Stomach (tissue), 9 donors: ENCODE data around the gene AKAP13. TPM values are rescaled to one million over a fixed set of nuclear protein-coding genes. Genes with fewer than 3 reads are reported as not detected.

Source experiments
- DNase-seq, 2 donors: peaks; one replicate each; pipeline versions ENCODE4 v3.0.0 to v3.0.0-alpha.2; 2013 to 2019
- H3K27ac ChIP-seq, 5 donors: fragments of 200-600 bp in 4 of 5; sonication (generic) in 4 of 5; one replicate each; pipeline ENCODE4 v1.5.1; 2013 to 2019; ENCODE audit warnings: mild to moderate bottlenecking in 1 of 5, moderate library complexity in 1 of 5
- H3K27me3 ChIP-seq, 3 donors: fragments of 200-600 bp; sonication (generic); one replicate each; pipeline ENCODE4 v1.5.1; 2017 to 2019; ENCODE audit warnings: mixed run types in 1 of 3
- H3K36me3 ChIP-seq, 4 donors: fragments of 200-600 bp; sonication (generic); 1 replicate in 3 of 4; 2 replicates in 1 of 4; pipeline ENCODE4 v1.5.1; 2016 to 2019
- H3K4me1 ChIP-seq, 4 donors: fragments of 200-600 bp; sonication (generic); one replicate each; pipeline ENCODE4 v1.5.1; 2016 to 2019
- H3K4me3 ChIP-seq, 4 donors: fragments of 200-600 bp; sonication (generic) in 3 of 4; one replicate each; pipeline ENCODE4 v1.5.1; 2016 to 2019; ENCODE audit warnings: mild to moderate bottlenecking in 1 of 4
- H3K9me3 ChIP-seq, 4 donors: fragments of 200-600 bp; sonication (generic); one replicate each; pipeline ENCODE4 v1.5.1; 2016 to 2019
- EP300 ChIP-seq: sonication (generic); formaldehyde crosslinking; IDR thresholded peaks from one replicate; pipeline ENCODE4 v1.6.1; 2017; ENCODE audit warnings: antibody characterized with exemption
- POLR2A ChIP-seq, 4 donors: fragments of 450-650 bp; IDR thresholded peaks; one replicate each; pipeline ENCODE4 v1.6.1; 2016; ENCODE audit warnings: antibody characterized with exemption in 4 of 4, control low read depth in 2 of 4, mild to moderate bottlenecking in 1 of 4, moderate library complexity in 1 of 4
- POLR2AphosphoS5 ChIP-seq, 3 donors: sonication (generic); formaldehyde crosslinking; IDR thresholded peaks; one replicate each; pipeline ENCODE4 v1.6.1; 2016; ENCODE audit warnings: antibody characterized with exemption in 3 of 3
- whole genome bisulfite sequencing, 5 donors: extraction: QIAGEN DNeasy Blood & Tissue Kit in 3 of 5; methylation state at CpG; one replicate each; pipeline versions ENCODE4 v1.1.5 to v1.1.7; 2013 to 2018; 5-methylcytosine and 5-hydroxymethylcytosine counted together
- intact Hi-C: fragments of 100-400 bp; cut with DNase I; formaldehyde crosslinking; loops from one replicate; pipeline ENCODE4 v1.15.1; 2023; ENCODE audit warnings: low total_unique reads
- polyA plus RNA-seq, 3 donors: library from polyadenylated mRNA; stranded (reverse); fragments of 200-250 nt; gene quantifications; one replicate each; pipeline ENCODE4 v1.2.3, GENCODE V29; 2013
- total RNA-seq, 5 donors: library from RNA; depleted of rRNA; stranded (reverse); fragments of >200 nt; gene quantifications; one replicate each; pipeline versions ENCODE4 v1.1.0 to v1.2.3, GENCODE V29; 2014 to 2016
- TF ChIP-seq, protein P1 (sequence below), 7 experiments: fragments of 450-650 bp in 4 of 7; fragments of 200-600 bp in 3 of 7; sonication (generic) in 3 of 7; IDR thresholded peaks; one replicate each; pipeline ENCODE4 v1.5.1; 2016 to 2019; ENCODE audit warnings: antibody characterized with exemption in 7 of 7, control low read depth in 2 of 7, mild to moderate bottlenecking in 1 of 7
- donor health status: healthy with polysubstance abuse.
- donor health status: Bipolar disorder and iron deficiency.
- donor health status: healthy.

AKAP13 gene
- total and polyA plus RNA-seq, 8 donors, result 33.1 to 395 (median 138) TPM

DNA sequence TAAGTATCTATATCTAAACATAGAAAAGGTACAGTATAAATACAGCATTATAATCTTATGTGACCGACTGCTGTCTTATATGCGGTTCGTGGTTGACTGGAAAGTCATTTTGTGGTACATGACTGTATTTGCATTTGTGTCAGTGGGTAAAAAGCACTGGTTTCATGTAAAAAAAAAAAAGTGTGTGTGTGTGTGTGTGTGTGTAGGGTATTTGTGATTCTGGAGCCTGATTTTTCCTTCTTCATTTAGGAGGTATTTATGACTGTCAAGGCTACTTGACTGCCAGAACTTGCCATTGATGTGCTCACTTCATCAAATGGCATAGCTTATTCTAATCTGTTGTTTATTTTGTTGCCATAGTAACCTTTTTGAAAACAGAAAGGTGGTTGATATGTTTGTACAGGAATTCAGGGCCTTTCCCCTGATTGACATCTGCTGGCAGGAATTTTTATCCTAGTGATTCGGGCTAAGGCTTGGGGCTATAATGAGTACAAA lies 63.2 kb downstream of the AKAP13 start:
- H3K9me3 ChIP-seq, result no peaks in the 10 kb centered on the region
- peaks cover 0 to 27% (median 21%) of the 10 kb centered on the region in 4 donors for H3K4me1 ChIP-seq
- no peaks in the 10 kb centered on the region for H3K27me3 ChIP-seq
- H3K36me3 ChIP-seq, result no peaks in the 10 kb centered on the region
- 24 to 60% (median 32%) methylated on average over 4 of the region's 4 CpGs for WGBS, 5 donors
- TF ChIP-seq EP300 (no peak), POLR2A (IDR thresholded peaks at IDR 0.05) (no peak), POLR2AphosphoS5 (IDR thresholded peaks at IDR 0.05) (no peak)
- TF ChIP-seq, protein P1, sequence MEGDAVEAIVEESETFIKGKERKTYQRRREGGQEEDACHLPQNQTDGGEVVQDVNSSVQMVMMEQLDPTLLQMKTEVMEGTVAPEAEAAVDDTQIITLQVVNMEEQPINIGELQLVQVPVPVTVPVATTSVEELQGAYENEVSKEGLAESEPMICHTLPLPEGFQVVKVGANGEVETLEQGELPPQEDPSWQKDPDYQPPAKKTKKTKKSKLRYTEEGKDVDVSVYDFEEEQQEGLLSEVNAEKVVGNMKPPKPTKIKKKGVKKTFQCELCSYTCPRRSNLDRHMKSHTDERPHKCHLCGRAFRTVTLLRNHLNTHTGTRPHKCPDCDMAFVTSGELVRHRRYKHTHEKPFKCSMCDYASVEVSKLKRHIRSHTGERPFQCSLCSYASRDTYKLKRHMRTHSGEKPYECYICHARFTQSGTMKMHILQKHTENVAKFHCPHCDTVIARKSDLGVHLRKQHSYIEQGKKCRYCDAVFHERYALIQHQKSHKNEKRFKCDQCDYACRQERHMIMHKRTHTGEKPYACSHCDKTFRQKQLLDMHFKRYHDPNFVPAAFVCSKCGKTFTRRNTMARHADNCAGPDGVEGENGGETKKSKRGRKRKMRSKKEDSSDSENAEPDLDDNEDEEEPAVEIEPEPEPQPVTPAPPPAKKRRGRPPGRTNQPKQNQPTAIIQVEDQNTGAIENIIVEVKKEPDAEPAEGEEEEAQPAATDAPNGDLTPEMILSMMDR (IDR thresholded peaks at IDR 0.05), result no peak
- H3K27ac ChIP-seq, result peak overlapping the region in 1 of 5 donors; percentile 50
- peak in 1 of 2 donors; percentile 83 for DNase-seq
- intact Hi-C loops, result no loop called here
- no peak overlapping the region for H3K4me3 ChIP-seq

DNA sequence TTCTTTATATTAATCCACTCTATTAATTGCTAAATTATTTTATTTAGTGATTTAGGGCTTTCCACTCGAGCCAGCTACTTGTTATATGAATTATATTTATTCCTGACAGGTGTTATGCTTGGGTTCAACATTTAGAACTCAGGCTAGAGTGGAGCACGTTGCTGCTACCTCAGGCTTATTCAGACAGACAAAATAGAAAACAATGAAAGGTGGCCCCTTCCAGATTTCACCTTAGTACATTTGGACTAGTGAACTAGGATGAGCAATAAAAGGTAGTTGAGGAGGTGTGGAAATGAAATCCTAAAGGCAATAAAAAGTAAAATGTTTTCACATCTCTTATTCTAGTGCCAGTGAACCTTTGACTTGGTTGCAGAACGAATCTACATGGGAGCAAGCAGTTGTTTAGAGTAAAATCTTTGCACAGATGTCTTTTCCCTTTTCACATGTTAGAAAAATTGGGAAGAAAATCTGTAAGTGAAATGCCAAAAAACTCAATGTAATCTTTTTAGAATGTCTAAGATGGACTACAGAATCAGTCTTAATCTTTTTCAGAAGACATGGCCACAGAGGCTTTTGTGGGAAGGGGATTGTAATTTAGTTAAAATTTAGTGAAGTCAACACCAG lies 63.8 kb downstream of the AKAP13 start:
- Histone ChIP-seq H3K9me3 (peaks cover 0 to 2% (median 0%) of the 10 kb centered on the region in 4 donors), H3K27me3 (no peaks in the 10 kb centered on the region), H3K36me3 (no peaks in the 10 kb centered on the region), H3K4me3 (no peak overlapping the region), H3K27ac (no peak overlapping the region), H3K4me1 (peaks cover 0 to 27% (median 21%) of the 10 kb centered on the region in 4 donors)
- no peak for DNase-seq
- TF ChIP-seq, protein P1 (IDR thresholded peaks at IDR 0.05), result no peak
- TF ChIP-seq POLR2AphosphoS5 (IDR thresholded peaks at IDR 0.05) (no peak), POLR2A (IDR thresholded peaks at IDR 0.05) (no peak), EP300 (no peak)
- 21 to 41% (median 28%) methylated on average over 3 of the region's 3 CpGs for WGBS, 5 donors
- intact Hi-C loops, result no loop called here

DNA sequence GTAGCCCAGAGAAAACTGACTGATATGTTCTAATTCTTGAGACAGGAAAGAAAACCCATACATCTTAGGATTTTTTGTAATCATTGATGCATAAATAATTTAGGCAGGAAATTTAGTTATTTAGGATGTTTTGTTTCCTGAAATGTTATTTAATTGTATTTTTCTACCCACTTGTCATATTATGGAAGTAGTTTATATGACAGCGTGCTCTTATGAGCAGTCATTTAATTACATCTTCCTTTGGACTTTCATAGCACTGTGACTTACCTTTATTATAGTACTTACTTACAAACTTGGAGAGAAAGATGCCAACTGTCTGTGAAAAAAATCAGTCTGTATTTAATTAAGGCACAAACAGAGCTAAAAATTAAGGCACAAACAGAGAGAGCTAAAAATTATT lies 65.0 kb downstream of the AKAP13 start:
- H3K9me3 ChIP-seq, result peaks cover 0 to 12% (median 0%) of the 10 kb centered on the region in 4 donors
- H3K36me3 ChIP-seq, result no peaks in the 10 kb centered on the region
- intact Hi-C loops, result no loop called here
- no peaks in the 10 kb centered on the region for H3K27me3 ChIP-seq
- H3K27ac ChIP-seq, result no peak overlapping the region
- no peak for DNase-seq
- TF ChIP-seq, protein P1 (IDR thresholded peaks at IDR 0.05), result no peak
- TF ChIP-seq EP300 (no peak), POLR2AphosphoS5 (IDR thresholded peaks at IDR 0.05) (no peak), POLR2A (IDR thresholded peaks at IDR 0.05) (no peak)
- 90 to 98% (median 93%) methylated on average over 1 of the region's 1 CpG for WGBS, 5 donors
- peaks cover 0 to 27% (median 21%) of the 10 kb centered on the region in 4 donors for H3K4me1 ChIP-seq
- no peak overlapping the region for H3K4me3 ChIP-seq

DNA sequence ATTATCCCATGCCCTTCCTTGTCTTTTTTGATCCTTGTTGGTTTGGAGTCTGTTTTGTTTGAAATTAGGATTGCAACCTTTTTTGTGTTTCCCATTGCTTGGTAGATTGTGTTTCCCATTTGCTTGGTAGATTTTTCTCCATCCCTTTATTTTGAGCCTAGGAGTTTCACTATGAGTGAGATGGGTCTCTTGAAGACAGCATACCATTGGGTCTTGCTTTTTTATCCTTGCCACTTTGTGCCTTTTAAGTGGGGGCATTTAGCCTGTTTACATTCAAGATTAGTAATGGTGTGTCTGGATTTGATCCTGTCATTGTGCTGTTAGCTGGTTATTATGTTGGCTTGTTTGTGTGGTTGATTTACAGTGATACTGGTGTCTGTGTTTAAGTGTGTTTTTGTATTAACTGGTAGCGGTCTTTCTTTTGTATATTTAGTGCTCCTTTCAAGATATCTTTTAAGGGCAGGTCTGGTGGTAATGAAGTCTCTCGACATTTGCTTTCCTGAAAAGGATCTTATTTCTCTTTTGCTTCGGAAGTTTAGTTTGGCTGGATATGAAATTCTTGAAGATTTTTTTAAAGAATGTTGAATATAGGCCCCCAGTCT lies 70.8 kb downstream of the AKAP13 start:
- WGBS, 5 donors, result 92 to 98% (median 96%) methylated on average over 3 of the region's 3 CpGs
- peaks cover 5 to 25% (median 11%) of the 10 kb centered on the region in 4 donors for H3K4me1 ChIP-seq
- TF ChIP-seq EP300, result no peak
- TF ChIP-seq POLR2A (IDR thresholded peaks at IDR 0.05), result no peak
- TF ChIP-seq POLR2AphosphoS5 (IDR thresholded peaks at IDR 0.05), result no peak
- TF ChIP-seq, protein P1 (IDR thresholded peaks at IDR 0.05), result no peak
- H3K27ac ChIP-seq, result no peak overlapping the region
- intact Hi-C loops, result no loop called here
- DNase-seq, result no peak
- no peaks in the 10 kb centered on the region for H3K27me3 ChIP-seq
- no peak overlapping the region for H3K4me3 ChIP-seq
- no peaks in the 10 kb centered on the region for H3K36me3 ChIP-seq
- H3K9me3 ChIP-seq, result peaks cover 0 to 26% (median 2%) of the 10 kb centered on the region in 4 donors
